Left kidney (tissue), 2 donors: ENCODE results near the gene RNF43. TPM values are rescaled to one million over a fixed set of nuclear protein-coding genes. Genes with fewer than 3 reads are reported as not detected.

Experiments
- DNase-seq: peaks from one replicate; pipeline ENCODE4 v3.0.0-alpha.2; 2013
- polyA plus RNA-seq: library from polyadenylated mRNA; unstranded; fragments of 120-200 nt; gene quantifications from one replicate; pipeline ENCODE4 v1.2.1, GENCODE V29; 2013; ENCODE audit not compliant: insufficient read length

RNF43 gene
- polyA plus RNA-seq, 1 donor: 12.9 TPM

DNA sequence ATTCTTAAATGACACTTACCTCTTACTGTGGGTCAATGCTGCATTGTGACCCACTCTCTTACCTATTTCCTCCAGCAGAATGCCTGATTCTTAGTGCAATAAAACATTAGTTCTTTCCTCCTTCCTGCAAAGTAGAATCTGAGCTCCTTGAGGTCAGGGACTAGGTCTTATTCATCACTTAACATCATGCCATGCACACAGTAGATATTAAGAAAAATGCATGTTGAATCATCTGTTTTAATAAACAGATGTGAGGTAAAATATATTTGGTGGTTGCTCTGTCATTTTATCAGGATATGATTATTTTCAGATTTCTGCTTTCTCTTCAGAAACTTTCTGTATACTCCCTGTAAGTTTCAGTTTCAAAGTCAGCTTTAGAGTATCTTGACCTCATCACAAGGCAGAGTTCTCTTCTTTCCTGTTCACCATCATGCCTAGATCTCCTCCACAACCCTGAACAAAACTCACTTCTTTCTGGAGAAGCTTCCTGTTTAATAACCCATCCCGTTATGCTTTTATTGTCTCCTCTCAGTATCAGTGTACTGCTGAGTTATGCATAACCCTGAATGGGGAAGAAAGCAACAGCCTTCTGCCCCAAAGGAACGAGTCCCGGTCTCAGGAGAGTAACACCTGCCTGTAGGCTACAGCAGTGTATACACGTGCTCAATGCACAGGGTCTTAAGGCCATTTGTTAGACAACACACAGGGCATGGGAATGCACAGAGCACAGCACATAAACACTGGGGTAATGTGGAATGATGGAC is 35.0 kb downstream of the RNF43 start:
- DNase-seq: no peak

DNA sequence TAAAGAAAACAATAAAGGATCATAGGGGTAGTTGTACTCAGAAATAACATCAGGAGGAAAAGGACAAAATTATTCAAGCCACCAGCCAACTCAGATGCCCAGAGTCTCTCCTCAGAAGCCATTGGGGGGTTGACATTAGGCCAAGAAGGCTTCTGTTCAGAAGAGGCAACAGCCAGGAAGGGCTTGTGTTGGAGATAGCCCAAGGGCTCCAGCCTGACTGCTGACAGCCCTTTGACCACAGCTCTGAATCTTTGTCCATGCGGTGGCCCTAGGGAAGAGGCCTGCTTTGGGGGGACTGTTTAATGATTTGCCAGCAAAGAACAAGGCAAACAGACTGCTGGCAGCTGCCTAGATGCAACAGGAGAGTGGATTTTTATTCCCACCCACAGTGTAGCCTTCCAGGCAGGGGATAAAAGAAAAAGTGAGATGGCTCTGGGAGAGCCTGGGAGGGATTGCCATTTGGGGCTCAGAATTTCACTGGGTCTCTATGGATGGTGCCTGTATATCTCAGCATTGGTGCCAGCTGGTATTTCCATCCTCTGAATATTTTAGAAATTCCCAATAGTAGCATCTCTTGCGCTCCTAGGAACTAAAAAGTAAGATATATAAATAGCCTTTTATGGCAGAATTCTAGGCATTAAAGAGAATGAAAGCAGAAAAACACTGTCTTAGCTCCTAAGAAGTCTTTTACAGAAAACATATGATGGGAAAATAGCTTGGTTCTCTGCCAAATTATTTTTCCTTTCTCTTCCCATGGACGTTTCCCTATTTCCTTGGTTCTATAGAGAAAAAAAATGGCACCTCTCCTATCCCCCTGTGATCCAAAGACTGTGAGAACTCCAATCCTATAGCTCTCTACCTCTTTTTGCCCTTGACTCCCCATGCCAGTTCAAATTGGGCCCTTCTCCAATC is 36.0 kb downstream of the RNF43 start:
- DNase-seq: peak; percentile 43

- no peak for DNase-seq
Measured at GRCh38 chr17:58380207-58381123, 36.9 kb downstream of the RNF43 start.

- no peak for DNase-seq
Measured at GRCh38 chr17:58379511-58379824, 37.9 kb downstream of the RNF43 start.

- no peak for DNase-seq
Measured at GRCh38 chr17:58378733-58379510, 38.4 kb downstream of the RNF43 start.

DNA sequence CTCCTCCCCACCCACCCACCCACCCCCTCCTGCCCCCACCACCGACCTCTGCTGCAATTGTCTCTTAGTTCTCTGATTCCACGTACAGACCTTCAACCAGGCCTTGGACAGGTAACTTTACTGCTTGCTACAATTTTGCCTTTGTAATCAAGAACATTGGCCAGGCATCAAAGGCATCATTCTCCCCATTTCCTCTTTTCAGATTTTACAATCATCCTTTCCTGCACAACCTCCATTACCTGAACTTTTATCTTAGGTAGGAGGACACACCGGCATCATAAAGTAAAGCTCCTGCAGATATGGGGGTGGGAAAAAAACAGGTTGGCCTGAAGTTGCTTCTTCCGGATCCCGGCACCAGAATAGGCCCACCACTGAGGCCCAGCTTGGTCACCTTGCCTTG is 39.7 kb downstream of the RNF43 start:
- DNase-seq: no peak

DNA sequence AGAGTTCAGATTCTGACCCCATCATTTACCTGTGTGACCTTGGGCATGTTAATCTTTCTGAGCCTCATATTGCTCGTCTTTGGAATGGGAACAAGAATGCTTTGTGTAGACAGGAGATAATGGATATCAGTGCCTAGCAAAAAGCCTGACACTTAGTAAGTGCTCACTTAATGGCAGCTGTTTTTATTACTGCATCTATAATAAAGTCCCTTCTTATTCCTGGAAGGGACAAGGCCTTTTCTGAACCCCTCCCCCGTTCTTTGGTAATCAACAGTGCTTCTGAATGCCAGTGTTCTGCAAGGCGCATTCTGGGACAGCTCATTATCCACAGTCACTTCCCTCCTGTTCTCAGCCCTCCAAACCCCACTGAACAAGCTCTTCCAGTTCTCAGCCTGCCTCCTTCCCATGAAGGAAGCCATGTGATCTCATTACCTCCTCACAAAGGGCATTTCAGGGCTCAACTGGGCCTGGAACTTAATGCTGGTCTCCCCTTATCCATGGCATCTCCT is 40.2 kb downstream of the RNF43 start:
- peak; percentile 53 for DNase-seq

- DNase-seq: no peak
Measured at GRCh38 chr17:58376472-58377000, 40.8 kb downstream of the RNF43 start.

GRCh38 chr17:58375811-58376210 is 41.5 kb downstream of the RNF43 start:
- DNase-seq: no peak

GRCh38 chr17:58375256-58375655 is 42.1 kb downstream of the RNF43 start:
- no peak for DNase-seq

- DNase-seq: no peak
Measured at GRCh38 chr17:58373923-58374322, 43.4 kb downstream of the RNF43 start.

DNA sequence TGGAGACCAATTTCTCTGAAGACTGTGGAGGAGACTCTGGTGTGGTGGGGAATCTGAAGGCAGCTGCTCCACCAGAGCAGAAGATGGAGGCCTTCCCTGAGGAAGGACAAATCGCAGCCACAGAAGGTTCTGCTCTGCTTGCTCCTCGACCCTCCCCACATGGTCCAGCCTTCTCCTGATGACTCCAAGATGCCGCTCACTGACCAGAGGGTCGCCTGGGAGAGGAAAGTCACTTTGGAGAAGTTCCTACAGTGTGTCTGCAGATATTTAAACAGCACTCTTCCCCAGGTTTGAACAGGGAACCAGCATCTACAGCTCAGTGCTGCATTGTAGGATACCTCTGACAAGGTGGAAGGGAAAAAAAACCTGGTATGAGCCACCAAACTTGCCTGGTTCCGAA is 44.3 kb downstream of the RNF43 start:
- DNase-seq: no peak

DNA sequence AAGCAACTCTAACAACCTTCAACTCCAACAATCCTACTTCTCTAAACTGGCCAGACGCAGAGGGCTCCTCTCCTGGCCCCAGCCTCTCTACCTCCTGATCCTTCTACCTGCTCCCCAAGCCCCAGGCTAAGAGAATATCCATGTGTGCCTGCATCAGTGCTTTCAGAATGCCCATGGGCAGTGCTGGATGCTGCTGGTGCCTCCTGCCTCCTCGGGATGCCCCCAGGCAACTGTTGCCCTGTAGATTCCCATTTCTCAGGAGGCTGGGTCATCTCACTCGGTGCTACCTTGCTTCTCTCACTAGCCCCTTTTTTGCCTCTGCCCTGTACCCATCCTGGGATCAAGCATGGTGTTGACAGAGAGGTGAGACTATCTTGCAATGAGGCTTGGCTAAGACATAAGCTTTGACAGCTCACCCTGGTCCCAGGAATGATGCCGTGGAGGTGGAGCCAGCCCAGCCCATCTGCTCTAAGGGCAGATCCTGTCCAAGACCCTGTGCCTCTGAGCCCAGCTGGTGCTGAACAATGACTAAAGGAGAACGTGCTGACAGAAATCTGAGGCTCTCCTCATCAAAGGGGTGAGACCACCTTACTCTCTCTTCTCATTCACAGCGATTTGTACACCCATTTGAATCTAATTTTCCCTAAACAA is 45.9 kb downstream of the RNF43 start:
- no peak for DNase-seq

GRCh38 chr17:58370716-58371115 is 46.6 kb downstream of the RNF43 start:
- no peak for DNase-seq

GRCh38 chr17:58370309-58370708 is 47.0 kb downstream of the RNF43 start:
- DNase-seq: no peak

- DNase-seq: no peak
Measured at GRCh38 chr17:58369214-58370031, 47.9 kb downstream of the RNF43 start.

- DNase-seq: no peak
Measured at GRCh38 chr17:58368860-58369213, 48.5 kb downstream of the RNF43 start.
